ENCODE results near the gene QKI. TPM values are rescaled to one million over a fixed set of nuclear protein-coding genes. Genes with fewer than 3 reads are reported as not detected.
A peak's percentile ranks its signal among the peaks of the same experiment; 100 is the strongest.

Gene QKI
- total and polyA plus RNA-seq, 8 donors: 136 to 195 (median 158) TPM

DNA sequence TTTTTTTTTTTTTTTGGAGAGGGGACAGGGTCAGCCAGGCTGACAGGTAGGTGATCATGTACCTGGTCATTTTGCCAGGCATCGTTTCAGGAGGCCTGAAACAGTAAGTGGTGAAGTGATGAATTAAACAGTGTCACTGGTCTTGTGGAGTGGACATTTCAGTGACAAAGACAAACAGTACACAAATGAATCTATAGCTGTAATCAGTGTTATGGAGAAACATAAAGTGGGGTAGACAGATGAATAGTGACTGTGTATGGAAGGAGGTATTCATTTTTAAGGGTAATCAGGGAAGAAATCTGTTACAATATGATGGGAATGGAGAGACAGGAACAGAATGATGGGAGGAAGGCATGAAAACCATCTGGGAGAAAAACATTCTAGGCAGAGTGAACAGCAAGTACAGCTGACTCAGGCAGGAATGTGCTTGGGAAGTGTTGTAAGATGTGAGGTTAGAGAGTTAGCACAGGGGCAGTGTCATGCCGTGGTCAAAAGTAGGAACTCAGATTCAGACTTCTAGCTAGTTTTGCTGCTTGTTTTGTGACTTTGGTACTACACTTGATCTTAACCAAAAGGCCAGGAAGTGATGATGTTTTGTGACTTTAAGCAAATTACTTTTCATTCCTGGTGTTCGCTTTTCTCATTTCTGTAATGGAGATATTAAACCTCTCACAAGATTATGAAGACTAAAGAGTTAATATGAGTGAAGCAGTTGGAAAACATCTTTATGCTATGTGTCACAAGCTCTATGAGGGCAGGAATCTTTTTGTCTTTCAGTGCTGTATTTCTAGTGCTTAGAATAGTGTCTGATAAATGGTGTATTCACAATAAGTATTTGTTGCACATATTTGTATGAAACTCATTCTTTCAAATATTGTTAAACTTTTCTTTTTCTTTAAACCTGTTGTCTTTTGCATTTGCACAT lies 43.4 kb downstream of the QKI start:
- H3K27me3 ChIP-seq: no peaks in the 10 kb centered on the region
- intact Hi-C loops (cut with DNase I): no loop called here
- ATAC-seq: peak; percentile 85
- H3K27ac ChIP-seq: peak overlapping the region in 1 of 2 donors; percentile 57
- DNase-seq: no peak
- TF ChIP-seq, protein P1, sequence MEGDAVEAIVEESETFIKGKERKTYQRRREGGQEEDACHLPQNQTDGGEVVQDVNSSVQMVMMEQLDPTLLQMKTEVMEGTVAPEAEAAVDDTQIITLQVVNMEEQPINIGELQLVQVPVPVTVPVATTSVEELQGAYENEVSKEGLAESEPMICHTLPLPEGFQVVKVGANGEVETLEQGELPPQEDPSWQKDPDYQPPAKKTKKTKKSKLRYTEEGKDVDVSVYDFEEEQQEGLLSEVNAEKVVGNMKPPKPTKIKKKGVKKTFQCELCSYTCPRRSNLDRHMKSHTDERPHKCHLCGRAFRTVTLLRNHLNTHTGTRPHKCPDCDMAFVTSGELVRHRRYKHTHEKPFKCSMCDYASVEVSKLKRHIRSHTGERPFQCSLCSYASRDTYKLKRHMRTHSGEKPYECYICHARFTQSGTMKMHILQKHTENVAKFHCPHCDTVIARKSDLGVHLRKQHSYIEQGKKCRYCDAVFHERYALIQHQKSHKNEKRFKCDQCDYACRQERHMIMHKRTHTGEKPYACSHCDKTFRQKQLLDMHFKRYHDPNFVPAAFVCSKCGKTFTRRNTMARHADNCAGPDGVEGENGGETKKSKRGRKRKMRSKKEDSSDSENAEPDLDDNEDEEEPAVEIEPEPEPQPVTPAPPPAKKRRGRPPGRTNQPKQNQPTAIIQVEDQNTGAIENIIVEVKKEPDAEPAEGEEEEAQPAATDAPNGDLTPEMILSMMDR (IDR thresholded peaks at IDR 0.05): no peak
- H3K4me3 ChIP-seq: no peak overlapping the region
- H3K9me3 ChIP-seq: no peaks in the 10 kb centered on the region
- peaks cover 20 to 57% of the 10 kb centered on the region in 2 donors for H3K4me1 ChIP-seq
- no peaks in the 10 kb centered on the region for H3K36me3 ChIP-seq

DNA sequence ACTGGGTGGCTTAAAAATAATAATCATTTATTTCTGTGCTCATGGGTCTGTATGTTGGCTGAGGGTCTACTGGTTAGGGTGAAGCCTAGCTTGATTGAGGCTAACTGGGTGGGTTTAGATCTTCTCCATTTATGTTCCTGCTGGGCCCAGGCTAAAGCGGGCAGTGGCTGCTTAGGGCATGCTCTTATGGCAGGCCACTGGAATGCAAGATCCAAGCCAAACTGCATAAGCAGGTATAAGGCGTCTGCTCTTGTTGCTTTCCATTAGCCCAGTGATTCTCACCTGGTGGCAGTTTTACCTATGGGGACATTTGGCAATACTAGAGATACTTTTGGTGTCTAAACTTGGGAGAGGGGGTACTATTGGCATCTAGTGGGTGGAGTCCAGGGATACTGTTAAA lies 44.5 kb downstream of the QKI start:
- no peak for DNase-seq
- no peak overlapping the region for H3K27ac ChIP-seq
- no peaks in the 10 kb centered on the region for H3K27me3 ChIP-seq
- TF ChIP-seq, protein P1 (IDR thresholded peaks at IDR 0.05): no peak
- intact Hi-C loops (cut with DNase I): no loop called here
- no peak overlapping the region for H3K4me3 ChIP-seq
- ATAC-seq: peak; percentile 65
- no peaks in the 10 kb centered on the region for H3K9me3 ChIP-seq
- H3K4me1 ChIP-seq: peaks cover 20 to 54% of the 10 kb centered on the region in 2 donors
- H3K36me3 ChIP-seq: no peaks in the 10 kb centered on the region

DNA sequence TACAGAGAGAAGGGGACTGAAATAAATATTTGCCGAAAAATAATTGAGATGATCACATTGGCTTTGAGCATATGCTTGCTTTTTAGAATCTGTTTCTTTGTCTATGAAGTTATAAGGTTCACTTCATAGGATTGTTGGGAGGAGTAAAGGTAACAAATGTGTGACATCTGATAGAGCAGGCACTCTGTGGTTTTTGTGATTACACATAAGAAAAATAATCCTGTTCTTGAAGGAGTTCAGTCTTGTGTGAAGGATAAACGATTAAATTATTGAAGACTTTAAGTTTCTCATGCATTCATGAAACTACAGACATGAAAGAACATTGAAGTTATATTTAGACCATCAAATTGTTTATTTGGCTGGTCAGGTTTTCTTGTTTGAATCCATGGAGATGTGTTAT lies 45.0 kb downstream of the QKI start:
- H3K27ac ChIP-seq: peak overlapping the region; percentile 55 to 58
- DNase-seq (no peak), ATAC-seq (no peak)
- no peak overlapping the region for H3K4me3 ChIP-seq
- no peaks in the 10 kb centered on the region for H3K27me3 ChIP-seq
- H3K9me3 ChIP-seq: no peaks in the 10 kb centered on the region
- peaks cover 20 to 54% of the 10 kb centered on the region in 2 donors for H3K4me1 ChIP-seq
- no peaks in the 10 kb centered on the region for H3K36me3 ChIP-seq
- intact Hi-C loops (cut with DNase I): no loop called here
- TF ChIP-seq, protein P1 (IDR thresholded peaks at IDR 0.05): no peak

DNA sequence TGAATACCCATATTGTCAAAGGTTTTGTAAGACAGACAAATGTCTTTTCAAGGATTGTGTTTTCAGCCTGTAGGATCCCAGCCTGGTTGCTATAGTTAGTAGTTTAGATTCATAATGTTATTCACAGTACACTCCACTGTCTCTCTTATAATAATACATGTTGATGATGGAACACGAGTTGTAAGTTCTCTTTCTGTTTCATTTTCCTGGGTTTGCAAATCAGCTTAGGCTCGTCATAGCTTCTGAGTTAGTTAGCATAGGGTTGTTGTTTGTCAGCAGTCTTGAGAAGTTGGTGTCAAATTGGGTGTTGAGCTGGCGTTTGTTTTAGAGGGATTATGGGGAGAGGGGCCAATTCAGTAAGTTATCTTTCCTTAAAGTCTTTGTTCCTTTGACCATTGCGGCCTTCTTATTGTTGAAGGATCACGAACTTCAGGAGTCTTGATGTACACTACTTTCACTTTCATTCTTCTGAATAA lies 45.8 kb downstream of the QKI start:
- no peaks in the 10 kb centered on the region for H3K27me3 ChIP-seq
- no peaks in the 10 kb centered on the region for H3K9me3 ChIP-seq
- H3K4me1 ChIP-seq: peaks cover 20 to 54% of the 10 kb centered on the region in 2 donors
- TF ChIP-seq, protein P1 (IDR thresholded peaks at IDR 0.05): no peak
- intact Hi-C loops (cut with DNase I): no loop called here
- H3K36me3 ChIP-seq: no peaks in the 10 kb centered on the region
- DNase-seq: peak in 2 of 4 donors; percentile 22 to 24
- H3K4me3 ChIP-seq: peak overlapping the region; percentile 7 to 26
- H3K27ac ChIP-seq: peak overlapping the region; percentile 55 to 58
- peak; percentile 60 for ATAC-seq

DNA sequence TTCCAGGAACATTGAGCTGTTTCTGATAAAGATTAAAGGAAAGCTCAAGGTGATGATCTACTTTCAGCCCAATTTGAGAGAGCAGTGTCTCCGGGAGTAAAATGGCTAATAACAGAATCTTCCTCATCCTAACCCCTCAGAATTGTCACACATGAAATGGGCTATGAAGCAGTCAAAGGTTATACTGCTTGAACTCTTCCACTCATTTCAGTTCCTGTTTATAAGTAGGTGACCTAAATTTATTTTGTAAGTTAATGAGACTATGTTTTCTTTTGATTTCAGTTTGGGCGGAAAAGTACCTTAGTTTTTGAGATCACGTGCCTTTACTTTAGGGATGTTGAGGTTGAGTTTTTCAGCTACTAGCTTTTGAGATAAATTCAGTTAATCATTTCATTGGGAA lies 47.2 kb downstream of the QKI start:
- intact Hi-C loops (cut with DNase I): no loop called here
- TF ChIP-seq, protein P1 (IDR thresholded peaks at IDR 0.05): no peak
- Histone ChIP-seq H3K4me1 (peaks cover 20 to 55% of the 10 kb centered on the region in 2 donors), H3K27ac (peak overlapping the region in 1 of 2 donors; percentile 6), H3K27me3 (no peaks in the 10 kb centered on the region), H3K4me3 (no peak overlapping the region), H3K9me3 (no peaks in the 10 kb centered on the region), H3K36me3 (no peaks in the 10 kb centered on the region)
- DNase-seq (no peak), ATAC-seq (no peak)
